IPS-20b (cell line): ENCODE data around the gene TOGARAM2.
"Not testable (repeated sequence)": the region's sequence is repeated elsewhere in the genome, so short reads cannot be mapped to it uniquely, and the experiment has no call there.

Source experiments
- H3K27ac ChIP-seq: one replicate; pipeline ENCODE4 v1.5.1; 2013; ENCODE audit warnings: low read length
- H3K27me3 ChIP-seq: 2 replicates; pipeline ENCODE4 v1.6.1; 2013; ENCODE audit warnings: mild to moderate bottlenecking, low read length, inconsistent platforms; ENCODE audit not compliant: insufficient read depth
- H3K36me3 ChIP-seq: 2 replicates; pipeline ENCODE4 v1.6.1; 2013; ENCODE audit warnings: low read depth, mild to moderate bottlenecking, inconsistent platforms, low read length, moderate library complexity; ENCODE audit not compliant: insufficient read depth
- H3K4me1 ChIP-seq: 2 replicates; pipeline ENCODE4 v1.6.1; 2013; ENCODE audit warnings: mild to moderate bottlenecking, control low read depth, inconsistent platforms, low read length, moderate library complexity; ENCODE audit not compliant: insufficient read depth
- H3K4me3 ChIP-seq: 2 replicates; pipeline ENCODE4 v1.5.1; 2013; ENCODE audit warnings: mild to moderate bottlenecking, low read length, inconsistent platforms
- H3K9ac ChIP-seq: 2 replicates; pipeline ENCODE4 v1.6.1; 2013; ENCODE audit warnings: low read depth, mild to moderate bottlenecking, inconsistent platforms, low read length, moderate library complexity
- H3K9me3 ChIP-seq: 2 replicates; pipeline ENCODE4 v1.6.1; 2013; ENCODE audit warnings: mild to moderate bottlenecking, low read depth, low read length, inconsistent platforms; ENCODE audit not compliant: insufficient read depth

The TOGARAM2 gene

GRCh38 chr2:29072251-29072650 lies 91.2 kb downstream of the TOGARAM2 start:
- Histone ChIP-seq H3K27ac (no peak overlapping the region), H3K9me3 (no peaks in the 10 kb centered on the region), H3K27me3 (no peaks in the 10 kb centered on the region), H3K4me1 (no peaks in the 10 kb centered on the region), H3K9ac (no peak overlapping the region), H3K4me3 (no peak overlapping the region), H3K36me3 (no peaks in the 10 kb centered on the region)

DNA sequence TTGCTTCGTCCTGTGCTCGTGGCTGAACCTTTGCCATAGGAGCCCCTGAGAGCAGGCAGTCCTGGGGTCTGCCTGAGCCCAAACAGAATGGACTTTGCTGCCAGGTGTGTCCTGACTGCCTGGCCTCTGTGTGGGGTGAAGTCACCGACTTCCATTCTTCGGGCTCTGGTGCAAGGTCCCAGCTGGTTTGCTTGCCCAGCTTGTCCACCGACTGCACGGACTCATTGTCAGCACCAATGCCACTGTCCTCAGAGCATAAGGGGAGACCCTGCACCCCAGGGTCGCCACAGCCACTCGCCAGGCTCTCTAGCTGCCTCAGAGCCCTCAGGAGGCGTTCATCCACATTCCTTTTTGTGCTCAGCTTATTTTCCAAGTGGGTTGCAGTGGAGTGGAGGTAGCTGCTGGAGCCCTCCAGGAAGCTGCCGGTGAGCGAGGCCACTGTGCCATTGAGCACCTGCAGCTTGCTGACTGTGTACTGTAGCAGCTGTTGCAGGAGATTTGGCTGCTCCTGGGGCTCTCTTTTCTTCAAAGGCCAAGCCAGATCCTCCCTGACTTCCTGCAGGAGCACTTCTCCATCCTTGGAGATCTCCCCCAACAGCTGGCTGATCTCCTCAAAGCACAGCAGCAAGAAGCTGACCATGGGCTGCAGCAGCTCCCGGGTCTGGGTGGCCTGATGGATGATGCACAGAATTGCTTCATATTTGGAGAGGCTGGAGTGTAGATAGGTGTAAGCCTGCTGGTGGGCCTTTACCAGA lies 92.0 kb downstream of the TOGARAM2 start:
- no peak overlapping the region for H3K9ac ChIP-seq
- H3K4me3 ChIP-seq, result no peak overlapping the region
- no peaks in the 10 kb centered on the region for H3K36me3 ChIP-seq
- no peaks in the 10 kb centered on the region for H3K9me3 ChIP-seq
- H3K27ac ChIP-seq, result no peak overlapping the region
- no peaks in the 10 kb centered on the region for H3K27me3 ChIP-seq
- no peaks in the 10 kb centered on the region for H3K4me1 ChIP-seq

DNA sequence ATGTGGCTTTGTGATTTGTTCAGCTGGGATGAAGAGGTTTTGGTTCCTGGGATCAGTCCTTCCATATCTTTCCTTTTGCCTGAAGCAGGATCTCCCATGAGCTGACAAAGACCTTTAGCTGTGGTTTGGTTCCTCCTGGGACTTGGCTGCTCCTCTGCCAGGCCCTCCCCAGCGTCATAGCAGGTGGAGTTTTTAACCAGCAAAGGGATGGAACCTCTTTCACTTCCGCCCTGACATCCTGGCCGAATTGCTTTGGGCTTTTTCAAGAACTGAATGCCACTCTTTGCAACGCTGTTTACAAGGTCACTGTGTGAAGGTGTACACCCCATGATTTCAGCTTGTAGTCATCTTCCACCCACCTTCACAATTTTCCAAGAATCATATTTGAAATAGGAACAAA lies 92.8 kb downstream of the TOGARAM2 start:
- no peaks in the 10 kb centered on the region for H3K27me3 ChIP-seq
- H3K4me1 ChIP-seq, result no peaks in the 10 kb centered on the region
- no peak overlapping the region for H3K9ac ChIP-seq
- H3K27ac ChIP-seq, result no peak overlapping the region
- H3K9me3 ChIP-seq, result no peaks in the 10 kb centered on the region
- H3K36me3 ChIP-seq, result no peaks in the 10 kb centered on the region
- H3K4me3 ChIP-seq, result no peak overlapping the region

- Histone ChIP-seq H3K27ac (no peak within 1 kb of the TSS), H3K4me3 (no peak within 1 kb of the TSS), H3K27me3 (no peaks in the 10 kb centered on the region), H3K9ac (no peak within 1 kb of the TSS), H3K4me1 (no peaks in the 10 kb centered on the region), H3K9me3 (peaks cover 3% of the 10 kb centered on the region; the same call in 1 of the 2 replicates), H3K36me3 (no peaks in the 10 kb centered on the region)
Observed at GRCh38 chr2:29074411-29074810, 93.3 kb downstream of the TOGARAM2 start, which contains the start of gene PCARE. TSS of gene PCARE (minus strand) at chr2:29074523. CDS start at chr2:29074261, 262 bp downstream.

DNA sequence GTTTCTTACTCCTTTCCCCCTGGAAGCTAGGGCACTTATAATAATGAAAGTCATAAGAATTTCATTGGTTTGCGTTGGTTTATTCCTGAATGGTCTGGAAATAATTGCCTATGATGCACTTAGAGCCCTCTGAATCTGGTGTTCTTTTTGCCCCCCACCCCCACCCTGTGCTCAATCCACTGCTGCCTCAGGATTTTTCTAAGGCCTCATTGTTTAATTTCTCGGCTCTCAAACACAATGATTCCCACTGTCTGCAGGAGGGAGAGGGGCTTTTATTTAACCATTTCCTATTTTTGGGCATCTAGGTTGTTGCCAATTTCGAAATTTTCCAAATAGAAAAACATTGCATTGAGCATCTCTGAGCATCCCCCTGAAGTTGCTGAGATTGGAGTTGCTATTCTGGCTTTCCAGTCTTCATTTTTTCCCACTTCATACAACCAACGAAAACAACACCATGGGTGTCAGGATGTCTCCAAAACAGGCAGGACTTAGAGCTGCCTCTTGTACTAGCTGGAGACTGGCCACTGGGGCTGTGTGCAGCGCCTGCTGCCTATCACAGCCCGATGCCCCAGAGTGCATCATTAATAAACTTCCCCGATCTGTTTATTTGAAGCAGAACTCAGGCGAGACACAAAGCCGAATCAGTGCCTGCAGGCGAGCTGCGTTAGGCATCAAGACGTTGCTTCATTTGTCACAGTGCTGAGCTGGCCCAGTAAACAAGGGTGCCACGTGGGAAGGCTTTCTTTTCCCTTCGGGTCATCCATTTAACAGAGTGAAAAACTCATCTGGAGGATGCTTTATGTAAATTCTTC lies 95.0 kb downstream of the TOGARAM2 start:
- Histone ChIP-seq H3K4me3 (no peak overlapping the region), H3K4me1 (no peaks in the 10 kb centered on the region), H3K27me3 (no peaks in the 10 kb centered on the region), H3K9me3 (peaks cover 15% of the 10 kb centered on the region; the same call in 1 of the 2 replicates), H3K36me3 (no peaks in the 10 kb centered on the region), H3K9ac (no peak overlapping the region), H3K27ac (no peak overlapping the region)

- Histone ChIP-seq H3K36me3 (no peaks in the 10 kb centered on the region), H3K27ac (no peak overlapping the region), H3K4me3 (no peak overlapping the region), H3K4me1 (no peaks in the 10 kb centered on the region), H3K9me3 (peaks cover 15% of the 10 kb centered on the region; the same call in 1 of the 2 replicates), H3K9ac (no peak overlapping the region), H3K27me3 (no peaks in the 10 kb centered on the region)
Observed at GRCh38 chr2:29079887-29080286, 98.8 kb downstream of the TOGARAM2 start.

- Histone ChIP-seq H3K9ac (no peak overlapping the region), H3K4me3 (no peak overlapping the region), H3K27me3 (no peaks in the 10 kb centered on the region), H3K4me1 (no peaks in the 10 kb centered on the region), H3K27ac (no peak overlapping the region), H3K36me3 (no peaks in the 10 kb centered on the region), H3K9me3 (peaks cover 15% of the 10 kb centered on the region; the same call in 1 of the 2 replicates)
Observed at GRCh38 chr2:29080886-29081743, 100.0 kb downstream of the TOGARAM2 start.

DNA sequence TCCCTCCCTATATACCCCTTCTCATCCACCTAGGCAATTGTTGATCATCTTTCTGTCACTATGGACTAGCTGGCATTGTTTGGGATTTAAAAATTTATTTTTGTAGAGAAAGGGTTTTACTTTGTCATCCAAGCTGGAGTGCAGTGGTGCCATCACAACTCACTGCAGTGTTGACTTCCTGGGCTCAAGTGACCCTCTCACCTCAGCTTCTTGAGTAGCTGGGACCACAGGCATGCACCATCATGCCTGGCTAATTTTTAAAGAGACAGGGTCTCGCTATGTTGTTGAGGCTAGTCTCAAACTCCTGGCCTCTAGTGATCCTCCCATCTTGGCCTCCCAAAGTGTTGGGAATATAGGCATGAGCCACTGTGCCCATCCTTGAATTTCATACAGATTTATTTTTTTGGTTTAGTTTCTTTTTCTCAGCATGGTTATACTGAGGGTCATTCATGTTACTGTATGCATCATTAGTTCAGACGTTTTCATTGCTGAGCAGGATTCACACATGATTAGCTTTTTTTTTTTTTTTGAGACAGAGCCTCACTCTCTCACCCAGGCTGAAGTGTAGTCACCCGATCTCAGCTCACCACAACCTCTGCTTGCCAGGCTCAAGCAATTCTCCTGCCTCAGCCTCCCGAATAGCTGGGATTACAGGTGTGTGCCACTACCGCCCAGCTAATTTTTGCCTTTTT lies 101.9 kb downstream of the TOGARAM2 start:
- no peak overlapping the region for H3K4me3 ChIP-seq
- H3K9ac ChIP-seq, result no peak overlapping the region
- H3K4me1 ChIP-seq, result no peaks in the 10 kb centered on the region
- peaks cover 15% of the 10 kb centered on the region; the same call in 1 of the 2 replicates for H3K9me3 ChIP-seq
- no peaks in the 10 kb centered on the region for H3K36me3 ChIP-seq
- H3K27me3 ChIP-seq, result no peaks in the 10 kb centered on the region
- H3K27ac ChIP-seq, result no peak overlapping the region

DNA sequence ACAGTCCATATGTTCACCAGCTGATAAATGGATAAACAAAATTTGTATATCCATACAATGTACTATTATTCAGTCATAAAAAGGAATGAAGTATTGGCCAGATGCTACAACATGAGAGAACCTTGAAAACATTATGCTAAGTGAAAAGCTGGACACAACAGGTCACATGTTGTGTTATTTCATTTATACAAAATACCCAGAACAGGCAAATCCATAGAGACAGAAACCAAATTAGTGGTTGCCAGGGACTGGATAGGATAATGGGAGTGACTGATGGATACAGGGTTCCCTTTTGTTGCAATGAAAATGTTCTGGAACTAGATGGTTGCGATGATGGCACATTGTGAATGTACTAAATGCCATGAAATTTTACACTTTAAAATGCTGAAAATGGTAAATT lies 103.5 kb downstream of the TOGARAM2 start:
- H3K4me1 ChIP-seq, result no peaks in the 10 kb centered on the region
- no peak overlapping the region for H3K4me3 ChIP-seq
- H3K27ac ChIP-seq, result no peak overlapping the region

GRCh38 chr2:29090311-29090710 lies 109.2 kb downstream of the TOGARAM2 start:
- not testable (repeated sequence) for H3K4me1 ChIP-seq, H3K9ac ChIP-seq, H3K27me3 ChIP-seq, H3K4me3 ChIP-seq, H3K27ac ChIP-seq, H3K9me3 ChIP-seq, H3K36me3 ChIP-seq

More for the DNA sequence above, 103.5 kb downstream of the TOGARAM2 start:
- Histone ChIP-seq H3K9me3 (peaks cover 10% of the 10 kb centered on the region; the same call in 1 of the 2 replicates), H3K27me3 (no peaks in the 10 kb centered on the region), H3K36me3 (no peaks in the 10 kb centered on the region), H3K9ac (no peak overlapping the region)

DNA sequence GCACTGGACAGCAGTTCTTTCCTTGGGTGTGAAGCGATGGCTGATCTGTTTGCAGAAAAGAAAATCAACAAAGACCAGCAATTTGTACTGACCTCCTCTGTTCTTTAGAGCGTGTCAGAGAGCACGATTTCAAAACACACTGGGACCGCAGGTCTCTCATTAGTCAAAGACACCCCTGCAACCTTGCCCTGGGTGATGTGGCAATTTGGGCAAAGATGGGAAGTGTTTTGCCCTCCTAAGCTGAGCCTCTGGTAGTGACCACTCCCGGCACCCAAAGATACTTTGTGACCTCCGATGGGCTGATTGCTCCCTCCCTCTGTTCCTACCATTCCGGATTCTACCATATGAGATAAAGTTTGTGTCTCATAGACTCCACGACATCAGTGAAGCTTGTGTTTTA lies 115.9 kb downstream of the TOGARAM2 start:
- Histone ChIP-seq H3K9ac (no peak overlapping the region), H3K27me3 (no peaks in the 10 kb centered on the region), H3K4me1 (no peaks in the 10 kb centered on the region), H3K9me3 (0 out of 2 replicates have a peak, but pooled peaks cover 5% of the 10 kb centered on the region), H3K4me3 (no peak overlapping the region), H3K36me3 (no peaks in the 10 kb centered on the region), H3K27ac (no peak overlapping the region)
